ENCODE results near the gene C19orf44. TPM values are rescaled to one million over a fixed set of nuclear protein-coding genes. Genes with fewer than 3 reads are reported as not detected.
A peak's percentile ranks its signal among the peaks of the same experiment; 100 is the strongest.
"Not testable (repeated sequence)": the region's sequence is repeated elsewhere in the genome, so short reads cannot be mapped to it uniquely, and the experiment has no call there.

The C19orf44 gene
- total RNA-seq, 1 donor from 2014 or later, result 12.3 TPM

DNA sequence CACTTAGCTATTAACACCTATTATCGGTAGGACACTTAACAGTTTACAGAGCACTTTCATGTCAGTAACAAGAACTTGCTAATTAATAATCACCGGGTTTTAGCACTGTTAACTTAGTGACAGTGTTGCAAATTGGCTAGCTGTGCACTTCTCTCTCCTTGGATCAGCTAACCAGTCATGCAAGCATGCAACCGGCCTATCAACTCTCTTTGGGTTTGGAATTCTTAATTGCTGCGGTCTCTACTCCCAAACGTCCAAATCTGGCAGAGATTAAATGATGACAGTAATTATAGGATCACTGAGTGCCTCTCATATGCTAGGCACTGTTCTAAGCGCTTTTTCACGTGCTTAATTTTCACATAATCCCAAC is 25.7 kb upstream of the C19orf44 start:
- Mint-ChIP-seq H3K36me3 (ENCODE audit: insufficient read depth) (peaks cover 1% of the 10 kb centered on the region), H3K27ac (peak overlapping the region; percentile 95), H3K9me3 (ENCODE audit: low read depth) (no peaks in the 10 kb centered on the region), H3K4me3 (ENCODE audit: low read depth) (peak overlapping the region; percentile 92), H3K27me3 (no peaks in the 10 kb centered on the region), H3K4me1 (ENCODE audit: low read depth) (peaks cover 22% of the 10 kb centered on the region)
- TF ChIP-seq, protein P1, sequence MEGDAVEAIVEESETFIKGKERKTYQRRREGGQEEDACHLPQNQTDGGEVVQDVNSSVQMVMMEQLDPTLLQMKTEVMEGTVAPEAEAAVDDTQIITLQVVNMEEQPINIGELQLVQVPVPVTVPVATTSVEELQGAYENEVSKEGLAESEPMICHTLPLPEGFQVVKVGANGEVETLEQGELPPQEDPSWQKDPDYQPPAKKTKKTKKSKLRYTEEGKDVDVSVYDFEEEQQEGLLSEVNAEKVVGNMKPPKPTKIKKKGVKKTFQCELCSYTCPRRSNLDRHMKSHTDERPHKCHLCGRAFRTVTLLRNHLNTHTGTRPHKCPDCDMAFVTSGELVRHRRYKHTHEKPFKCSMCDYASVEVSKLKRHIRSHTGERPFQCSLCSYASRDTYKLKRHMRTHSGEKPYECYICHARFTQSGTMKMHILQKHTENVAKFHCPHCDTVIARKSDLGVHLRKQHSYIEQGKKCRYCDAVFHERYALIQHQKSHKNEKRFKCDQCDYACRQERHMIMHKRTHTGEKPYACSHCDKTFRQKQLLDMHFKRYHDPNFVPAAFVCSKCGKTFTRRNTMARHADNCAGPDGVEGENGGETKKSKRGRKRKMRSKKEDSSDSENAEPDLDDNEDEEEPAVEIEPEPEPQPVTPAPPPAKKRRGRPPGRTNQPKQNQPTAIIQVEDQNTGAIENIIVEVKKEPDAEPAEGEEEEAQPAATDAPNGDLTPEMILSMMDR (IDR thresholded peaks at IDR 0.05; ENCODE audit: unreplicated experiment), result no peak
- no peak for DNase-seq (ENCODE audit: low spot score, unreplicated experiment)

DNA sequence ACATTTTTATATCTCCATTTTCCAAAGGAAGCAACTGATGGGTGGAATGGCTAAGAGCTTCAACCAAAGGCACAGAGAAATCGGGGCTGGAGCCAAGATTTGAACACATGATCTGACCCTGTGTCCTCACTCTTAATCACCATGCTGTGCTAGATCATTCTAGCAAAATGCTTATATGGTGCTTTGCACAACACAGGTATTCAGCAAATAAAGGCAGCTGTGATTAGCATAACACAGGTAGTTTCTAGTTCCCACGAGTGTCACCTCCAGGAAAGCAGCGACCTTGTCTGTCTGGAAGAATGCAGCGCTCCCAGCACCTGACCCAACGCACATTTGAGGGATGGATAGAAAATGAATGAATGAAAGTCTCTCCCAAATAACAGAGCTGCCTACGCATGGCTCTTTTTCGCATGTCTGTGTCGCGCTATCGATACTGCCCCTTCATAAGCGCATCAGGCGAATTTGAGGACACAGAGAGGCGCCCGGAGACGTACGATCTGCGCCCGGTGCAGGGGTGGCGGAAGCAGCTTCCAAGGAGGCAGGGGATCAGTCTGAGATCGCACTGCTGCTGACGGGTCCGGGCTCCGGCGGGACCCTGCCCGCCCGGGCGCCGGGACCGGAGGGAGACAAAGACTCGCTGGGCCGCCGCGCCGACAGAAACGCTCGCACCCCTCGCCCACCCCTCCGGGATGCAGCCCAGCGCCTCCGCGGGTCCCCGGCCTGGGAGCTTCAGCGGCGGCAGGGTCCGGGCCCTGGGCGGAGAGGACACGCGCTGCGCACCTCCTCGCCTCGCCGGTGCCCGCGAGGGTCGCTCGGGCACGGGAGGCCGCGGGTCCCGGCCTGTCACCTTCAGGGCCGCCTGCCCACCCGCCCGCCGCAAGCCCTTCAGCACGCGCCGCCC is 25.0 kb upstream of the C19orf44 start:
- H3K4me3 Mint-ChIP-seq (ENCODE audit: low read depth), result peak overlapping the region; percentile 92

DNA sequence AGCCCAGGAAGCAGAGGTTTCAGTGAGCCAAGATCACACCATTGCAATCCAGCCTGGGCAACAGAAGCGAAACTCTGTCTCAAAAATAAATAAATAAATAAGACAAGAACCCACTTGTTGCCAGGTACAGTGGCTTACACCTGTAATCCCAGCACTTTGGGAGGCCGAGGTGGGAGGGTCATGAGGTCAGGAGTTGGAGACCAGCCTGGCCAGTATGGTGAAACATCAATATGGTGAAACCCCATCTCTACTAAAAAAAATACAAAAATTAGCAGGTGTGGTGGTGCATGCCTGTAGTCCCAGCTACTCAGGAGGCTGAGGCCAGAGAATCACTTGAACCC is 23.7 kb upstream of the C19orf44 start:
- H3K4me3 Mint-ChIP-seq (ENCODE audit: low read depth), result peak overlapping the region; percentile 77
- not testable (repeated sequence) for DNase-seq (ENCODE audit: low spot score, unreplicated experiment); H3K27me3 Mint-ChIP-seq; H3K27ac Mint-ChIP-seq; H3K36me3 Mint-ChIP-seq (ENCODE audit: insufficient read depth); H3K9me3 Mint-ChIP-seq (ENCODE audit: low read depth)
- peaks cover 22% of the 10 kb centered on the region for H3K4me1 Mint-ChIP-seq (ENCODE audit: low read depth)

More for the DNA sequence above, 25.0 kb upstream of the C19orf44 start:
- TF ChIP-seq, protein P1 (IDR thresholded peaks at IDR 0.05; ENCODE audit: unreplicated experiment), result no peak
- no peaks in the 10 kb centered on the region for H3K27me3 Mint-ChIP-seq
- peaks cover 1% of the 10 kb centered on the region for H3K36me3 Mint-ChIP-seq (ENCODE audit: insufficient read depth)
- DNase-seq (ENCODE audit: low spot score, unreplicated experiment), result no peak
- peaks cover 22% of the 10 kb centered on the region for H3K4me1 Mint-ChIP-seq (ENCODE audit: low read depth)
- H3K27ac Mint-ChIP-seq, result peak overlapping the region; percentile 95
- H3K9me3 Mint-ChIP-seq (ENCODE audit: low read depth), result no peaks in the 10 kb centered on the region

DNA sequence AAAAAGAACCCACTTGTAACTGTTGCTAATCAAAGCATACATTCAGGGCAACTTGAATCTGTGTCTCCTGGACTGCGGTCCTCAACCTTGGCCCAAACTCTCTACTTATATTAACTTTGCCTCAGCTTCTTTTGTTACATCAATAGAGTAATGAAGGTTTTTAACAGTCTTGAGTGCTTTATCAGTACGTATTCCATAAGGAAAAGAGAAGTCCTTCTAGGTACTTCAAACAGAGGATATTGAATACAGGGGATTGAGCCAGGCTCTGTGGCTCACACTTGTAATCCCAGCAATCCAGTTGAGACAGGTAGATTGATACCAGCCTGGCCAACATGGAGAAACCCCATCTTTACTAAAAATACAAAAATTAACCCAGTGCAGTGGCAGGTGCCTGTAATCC is 23.2 kb upstream of the C19orf44 start:
- Mint-ChIP-seq H3K27ac (no peak overlapping the region), H3K27me3 (no peaks in the 10 kb centered on the region), H3K9me3 (ENCODE audit: low read depth) (no peaks in the 10 kb centered on the region), H3K4me1 (ENCODE audit: low read depth) (peaks cover 22% of the 10 kb centered on the region), H3K4me3 (ENCODE audit: low read depth) (no peak overlapping the region), H3K36me3 (ENCODE audit: insufficient read depth) (no peaks in the 10 kb centered on the region)
- TF ChIP-seq, protein P1 (IDR thresholded peaks at IDR 0.05; ENCODE audit: unreplicated experiment), result no peak
- no peak for DNase-seq (ENCODE audit: low spot score, unreplicated experiment)

DNA sequence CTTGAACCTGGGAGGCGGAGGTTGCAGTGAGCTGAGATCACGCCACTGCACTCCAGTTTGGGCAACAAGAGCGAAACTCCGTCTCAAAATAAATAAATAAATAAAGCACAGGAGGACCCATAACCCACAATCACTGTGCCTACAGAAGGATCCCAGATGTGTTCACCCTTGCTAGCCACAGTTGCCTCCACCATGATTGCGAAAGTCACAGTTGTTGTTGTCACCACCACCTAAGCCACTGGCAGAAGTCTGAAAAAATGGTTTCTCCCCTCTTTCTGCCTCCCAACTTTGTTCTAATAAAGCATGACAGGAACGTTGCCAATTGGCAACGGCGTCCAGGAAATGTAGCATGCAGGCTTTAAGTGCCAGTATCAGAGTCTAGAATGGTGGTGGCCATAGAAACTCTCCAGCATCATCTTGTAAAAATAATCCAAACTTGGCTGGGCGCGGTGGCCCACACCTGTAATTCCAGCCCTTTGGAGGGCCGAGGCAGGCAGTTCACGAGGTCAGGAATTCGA is 22.3 kb upstream of the C19orf44 start:
- H3K27me3 Mint-ChIP-seq, result no peaks in the 10 kb centered on the region
- peak overlapping the region; percentile 62 for H3K27ac Mint-ChIP-seq
- peak overlapping the region; percentile 7 for H3K4me3 Mint-ChIP-seq (ENCODE audit: low read depth)
- no peaks in the 10 kb centered on the region for H3K9me3 Mint-ChIP-seq (ENCODE audit: low read depth)
- H3K4me1 Mint-ChIP-seq (ENCODE audit: low read depth), result peaks cover 21% of the 10 kb centered on the region
- TF ChIP-seq, protein P1 (IDR thresholded peaks at IDR 0.05; ENCODE audit: unreplicated experiment), result no peak
- H3K36me3 Mint-ChIP-seq (ENCODE audit: insufficient read depth), result no peaks in the 10 kb centered on the region
- DNase-seq (ENCODE audit: low spot score, unreplicated experiment), result no peak

DNA sequence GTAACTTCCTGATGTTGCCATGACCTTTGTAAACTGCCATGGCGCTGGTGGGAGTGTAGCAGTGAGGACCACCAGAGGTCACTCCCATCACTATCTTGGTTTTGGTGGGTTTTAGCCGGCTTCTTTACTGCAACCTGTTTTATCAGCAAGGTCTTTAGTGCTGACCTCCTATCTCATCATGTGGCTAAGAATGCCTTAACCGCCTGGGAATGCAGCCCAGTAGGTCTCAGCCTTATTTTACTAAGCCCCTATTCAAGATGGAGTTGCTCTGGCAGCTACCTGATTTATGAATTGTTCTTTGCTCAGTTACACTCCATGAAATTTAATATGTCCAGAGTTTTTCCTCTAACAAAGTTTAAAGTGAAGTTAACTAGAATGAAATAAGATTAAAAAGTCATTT is 19.8 kb upstream of the C19orf44 start:
- no peaks in the 10 kb centered on the region for H3K9me3 Mint-ChIP-seq (ENCODE audit: low read depth)
- no peak for DNase-seq (ENCODE audit: low spot score, unreplicated experiment)
- no peak overlapping the region for H3K4me3 Mint-ChIP-seq (ENCODE audit: low read depth)
- no peaks in the 10 kb centered on the region for H3K27me3 Mint-ChIP-seq
- TF ChIP-seq, protein P1 (IDR thresholded peaks at IDR 0.05; ENCODE audit: unreplicated experiment), result no peak
- H3K36me3 Mint-ChIP-seq (ENCODE audit: insufficient read depth), result no peaks in the 10 kb centered on the region
- no peaks in the 10 kb centered on the region for H3K4me1 Mint-ChIP-seq (ENCODE audit: low read depth)
- no peak overlapping the region for H3K27ac Mint-ChIP-seq

All from progenitor cell of endocrine pancreas (in vitro differentiated cells).